Right atrium auricular region (tissue), 2 donors: Measurements from ENCODE around the gene STPG3. TPM values are rescaled to one million over a fixed set of nuclear protein-coding genes. Genes with fewer than 3 reads are reported as not detected.

ENCODE experiments used
- DNase-seq: peaks from one replicate; pipeline ENCODE4 v3.0.0-alpha.2; 2019; ENCODE audit warnings: low spot score
- H3K27ac ChIP-seq, 2 donors: fragments of 200-600 bp; sonication (generic); 1 replicate in 1 of 2; 2 replicates in 1 of 2; pipeline ENCODE4 v1.5.1; 2016 to 2019
- H3K27me3 ChIP-seq, 2 donors: fragments of 200-600 bp; sonication (generic); one replicate each; pipeline versions ENCODE4 v1.5.1 to v1.6.0; 2017 to 2019
- H3K36me3 ChIP-seq: fragments of 200-600 bp; sonication (generic); one replicate; pipeline ENCODE4 v1.5.1; 2016
- H3K4me1 ChIP-seq, 2 donors: fragments of 200-600 bp; sonication (generic); one replicate each; pipeline versions ENCODE4 v1.5.1 to v1.6.0; 2017 to 2019
- H3K4me3 ChIP-seq, 2 donors: fragments of 200-600 bp; sonication (generic); 1 replicate in 1 of 2; 2 replicates in 1 of 2; pipeline ENCODE4 v1.5.1; 2017 to 2019; ENCODE audit warnings: mild to moderate bottlenecking in 1 of 2, moderate library complexity in 1 of 2
- H3K9me3 ChIP-seq, 2 donors: fragments of 200-600 bp; sonication (generic); one replicate each; pipeline ENCODE4 v1.5.1; 2019
- total RNA-seq, 2 donors: library from RNA; depleted of rRNA; stranded (reverse); fragments of >200 nt; gene quantifications; one replicate each; pipeline ENCODE4 v1.1.0, GENCODE V29; 2016
- TF ChIP-seq, protein P1 (sequence below), 2 donors: fragments of 200-600 bp; sonication (generic); IDR thresholded peaks; one replicate each; pipeline ENCODE4 v1.5.1; 2019; ENCODE audit warnings: antibody characterized with exemption in 2 of 2

The STPG3 gene
- total RNA-seq, 2 donors from 2014 or later, result not detected

DNA sequence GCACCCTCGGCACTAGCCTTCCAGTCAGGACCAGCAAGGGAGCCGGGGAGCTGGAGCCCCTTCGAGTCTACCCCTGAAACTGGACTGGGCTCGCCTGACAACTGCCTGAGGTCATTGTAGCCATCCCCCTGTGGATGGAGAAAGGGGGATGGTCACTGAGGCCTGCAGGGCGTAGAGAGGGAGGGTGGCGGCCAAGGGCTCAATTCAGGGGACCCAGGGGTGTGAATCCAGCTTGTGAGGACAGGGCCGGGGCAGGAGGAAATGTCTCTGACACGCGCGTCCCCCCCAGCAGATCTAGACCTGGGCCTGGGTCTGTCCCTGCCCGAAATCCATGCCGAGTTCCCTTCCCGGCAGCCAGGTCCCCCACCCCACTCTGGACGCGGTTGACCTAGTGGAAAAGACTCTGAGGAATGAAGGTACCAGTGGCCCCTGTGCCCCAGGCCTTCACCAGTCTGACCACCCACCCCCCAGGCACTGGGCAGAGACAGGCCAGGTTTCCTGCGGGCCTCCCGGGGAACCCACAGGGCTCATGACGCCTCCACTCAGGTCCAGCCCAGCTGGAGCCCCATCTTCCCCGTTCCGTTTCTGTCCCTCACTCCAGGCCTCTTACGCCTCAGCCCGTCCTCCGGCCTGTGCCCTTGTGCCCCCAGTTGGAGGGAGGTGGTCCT is 19.6 kb upstream of the STPG3 start:
- TF ChIP-seq, protein P1, sequence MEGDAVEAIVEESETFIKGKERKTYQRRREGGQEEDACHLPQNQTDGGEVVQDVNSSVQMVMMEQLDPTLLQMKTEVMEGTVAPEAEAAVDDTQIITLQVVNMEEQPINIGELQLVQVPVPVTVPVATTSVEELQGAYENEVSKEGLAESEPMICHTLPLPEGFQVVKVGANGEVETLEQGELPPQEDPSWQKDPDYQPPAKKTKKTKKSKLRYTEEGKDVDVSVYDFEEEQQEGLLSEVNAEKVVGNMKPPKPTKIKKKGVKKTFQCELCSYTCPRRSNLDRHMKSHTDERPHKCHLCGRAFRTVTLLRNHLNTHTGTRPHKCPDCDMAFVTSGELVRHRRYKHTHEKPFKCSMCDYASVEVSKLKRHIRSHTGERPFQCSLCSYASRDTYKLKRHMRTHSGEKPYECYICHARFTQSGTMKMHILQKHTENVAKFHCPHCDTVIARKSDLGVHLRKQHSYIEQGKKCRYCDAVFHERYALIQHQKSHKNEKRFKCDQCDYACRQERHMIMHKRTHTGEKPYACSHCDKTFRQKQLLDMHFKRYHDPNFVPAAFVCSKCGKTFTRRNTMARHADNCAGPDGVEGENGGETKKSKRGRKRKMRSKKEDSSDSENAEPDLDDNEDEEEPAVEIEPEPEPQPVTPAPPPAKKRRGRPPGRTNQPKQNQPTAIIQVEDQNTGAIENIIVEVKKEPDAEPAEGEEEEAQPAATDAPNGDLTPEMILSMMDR (IDR thresholded peaks at IDR 0.05), result no peak
- Histone ChIP-seq H3K4me3 (no peak overlapping the region), H3K27ac (no peak overlapping the region), H3K4me1 (peaks cover 0 to 22% of the 10 kb centered on the region in 2 donors), H3K9me3 (no peaks in the 10 kb centered on the region), H3K27me3 (peaks cover 3 to 9% of the 10 kb centered on the region in 2 donors), H3K36me3 (no peaks in the 10 kb centered on the region)
- no peak for DNase-seq

DNA sequence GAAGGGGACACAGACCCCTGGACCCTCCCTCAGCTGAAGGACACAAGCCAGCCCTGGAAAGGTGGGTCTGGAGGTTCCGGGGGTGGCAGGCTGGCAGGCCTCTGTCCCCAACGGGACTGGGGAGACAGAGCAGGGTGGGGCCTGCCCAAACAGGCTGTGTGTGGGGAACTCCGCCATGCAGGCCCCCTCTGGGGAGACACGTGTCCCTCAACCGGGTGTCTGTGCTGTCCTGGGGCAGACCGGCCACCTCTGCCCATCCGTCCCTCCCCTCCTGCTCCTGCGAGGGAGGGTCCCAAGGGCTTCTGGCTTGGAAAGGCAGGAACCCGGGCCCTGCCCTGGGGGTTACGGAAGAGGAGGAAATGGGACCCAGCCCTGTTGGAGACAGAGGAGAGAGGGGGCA is 19.0 kb upstream of the STPG3 start:
- Histone ChIP-seq H3K4me3 (no peak overlapping the region), H3K4me1 (peaks cover 0 to 24% of the 10 kb centered on the region in 2 donors), H3K36me3 (no peaks in the 10 kb centered on the region), H3K27ac (no peak overlapping the region), H3K9me3 (no peaks in the 10 kb centered on the region), H3K27me3 (peaks cover 3 to 9% of the 10 kb centered on the region in 2 donors)
- TF ChIP-seq, protein P1 (IDR thresholded peaks at IDR 0.05), result no peak
- DNase-seq, result no peak

DNA sequence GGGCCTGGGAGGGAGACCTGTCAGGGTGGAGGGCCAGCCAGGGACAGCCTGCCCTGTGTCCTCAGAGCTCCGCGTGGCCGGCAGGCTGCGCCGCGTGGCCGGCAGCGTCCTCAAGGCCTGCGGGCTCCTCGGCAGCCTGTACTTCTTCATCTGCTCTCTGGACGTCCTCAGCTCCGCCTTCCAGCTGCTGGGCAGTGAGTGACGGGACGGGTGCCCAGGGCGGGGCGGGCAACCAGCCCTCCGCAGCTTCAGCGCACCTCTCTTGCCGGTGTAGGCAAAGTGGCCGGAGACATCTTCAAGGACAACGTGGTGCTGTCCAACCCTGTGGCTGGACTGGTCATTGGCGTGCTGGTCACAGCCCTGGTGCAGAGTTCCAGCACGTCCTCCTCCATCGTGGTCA is 18.6 kb upstream of the STPG3 start:
- Histone ChIP-seq H3K9me3 (no peaks in the 10 kb centered on the region), H3K27ac (no peak overlapping the region), H3K36me3 (no peaks in the 10 kb centered on the region), H3K4me1 (peaks cover 0 to 24% of the 10 kb centered on the region in 2 donors), H3K27me3 (peaks cover 3 to 9% of the 10 kb centered on the region in 2 donors), H3K4me3 (no peak overlapping the region)
- TF ChIP-seq, protein P1 (IDR thresholded peaks at IDR 0.05), result no peak
- no peak for DNase-seq

DNA sequence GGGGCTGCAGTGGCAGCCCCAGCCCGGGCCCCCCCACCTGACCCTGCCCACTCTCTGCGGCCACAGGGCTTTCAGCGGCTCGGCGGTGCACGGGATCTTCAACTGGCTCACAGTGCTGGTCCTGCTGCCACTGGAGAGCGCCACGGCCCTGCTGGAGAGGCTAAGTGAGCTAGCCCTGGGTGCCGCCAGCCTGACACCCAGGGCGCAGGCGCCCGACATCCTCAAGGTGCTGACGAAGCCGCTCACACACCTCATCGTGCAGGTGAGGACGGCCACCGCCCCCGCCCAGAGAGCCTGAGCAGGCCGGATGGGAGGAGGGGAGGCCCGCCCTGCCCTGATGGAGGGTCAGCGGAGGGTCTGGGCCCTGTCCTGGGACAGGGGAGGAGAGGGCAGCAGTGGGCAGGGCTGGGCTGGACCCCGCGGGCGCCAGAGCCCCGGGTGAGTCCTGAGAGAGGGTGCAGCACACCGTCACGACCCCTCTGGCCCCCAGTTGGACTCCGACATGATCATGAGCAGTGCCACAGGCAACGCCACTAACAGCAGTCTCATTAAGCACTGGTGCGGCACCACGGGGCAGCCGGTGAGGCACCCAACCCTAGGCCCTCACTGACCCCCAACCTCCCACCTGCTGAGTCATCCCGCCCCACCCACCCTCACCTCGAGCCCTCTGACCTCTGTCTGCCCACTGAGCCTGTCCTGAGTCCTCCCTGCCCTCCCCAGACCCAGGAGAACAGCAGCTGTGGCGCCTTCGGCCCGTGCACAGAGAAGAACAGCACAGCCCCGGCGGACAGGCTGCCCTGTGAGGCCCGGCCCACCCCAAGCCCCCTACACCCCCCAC is 17.7 kb upstream of the STPG3 start:
- Histone ChIP-seq H3K4me3 (no peak overlapping the region), H3K27ac (no peak overlapping the region), H3K27me3 (peaks cover 3 to 5% of the 10 kb centered on the region in 2 donors), H3K36me3 (no peaks in the 10 kb centered on the region), H3K9me3 (no peaks in the 10 kb centered on the region), H3K4me1 (peaks cover 0 to 29% of the 10 kb centered on the region in 2 donors)
- DNase-seq, result no peak
- TF ChIP-seq, protein P1 (IDR thresholded peaks at IDR 0.05), result no peak

DNA sequence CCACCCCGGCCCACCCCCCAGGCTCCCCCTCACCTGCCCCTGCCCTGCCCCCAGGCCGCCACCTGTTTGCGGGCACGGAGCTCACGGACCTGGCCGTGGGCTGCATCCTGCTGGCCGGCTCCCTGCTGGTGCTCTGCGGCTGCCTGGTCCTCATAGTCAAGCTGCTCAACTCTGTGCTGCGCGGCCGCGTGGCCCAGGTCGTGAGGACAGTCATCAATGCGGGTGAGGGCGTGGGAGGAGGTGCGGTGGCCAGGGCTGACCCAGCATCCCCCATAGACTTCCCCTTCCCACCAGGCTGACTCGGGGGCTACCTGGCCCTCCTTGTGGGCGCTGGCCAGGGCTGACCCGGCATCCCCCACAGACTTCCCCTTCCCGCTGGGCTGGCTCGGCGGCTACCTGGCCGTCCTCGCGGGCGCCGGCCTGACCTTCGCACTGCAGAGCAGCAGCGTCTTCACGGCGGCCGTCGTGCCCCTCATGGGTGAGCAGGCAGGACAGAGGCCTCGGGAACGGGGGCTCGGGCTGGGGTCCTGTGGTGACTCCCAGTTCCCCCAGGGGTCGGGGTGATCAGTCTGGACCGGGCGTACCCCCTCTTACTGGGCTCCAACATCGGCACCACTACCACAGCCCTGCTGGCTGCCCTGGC is 16.9 kb upstream of the STPG3 start:
- H3K27me3 ChIP-seq, result peaks cover 3 to 4% of the 10 kb centered on the region in 2 donors
- no peaks in the 10 kb centered on the region for H3K36me3 ChIP-seq
- TF ChIP-seq, protein P1 (IDR thresholded peaks at IDR 0.05), result no peak
- H3K9me3 ChIP-seq, result no peaks in the 10 kb centered on the region
- H3K4me1 ChIP-seq, result peaks cover 0 to 38% of the 10 kb centered on the region in 2 donors
- H3K4me3 ChIP-seq, result no peak overlapping the region
- no peak overlapping the region for H3K27ac ChIP-seq
- no peak for DNase-seq
